Stimulated activated CD4-positive, alpha-beta T cell treated with anti-CD3 and anti-CD28 coated beads, Interleukin-12 subunit alpha, Interleukin-12 subunit beta, amount 100 ng/mL, for 4 hours (primary cell): ENCODE data around the gene TUBA3C.

Source experiments
- DNase-seq: peaks from one replicate; pipeline ENCODE4 v3.0.0-alpha.2; 2020

Gene TUBA3C

DNA sequence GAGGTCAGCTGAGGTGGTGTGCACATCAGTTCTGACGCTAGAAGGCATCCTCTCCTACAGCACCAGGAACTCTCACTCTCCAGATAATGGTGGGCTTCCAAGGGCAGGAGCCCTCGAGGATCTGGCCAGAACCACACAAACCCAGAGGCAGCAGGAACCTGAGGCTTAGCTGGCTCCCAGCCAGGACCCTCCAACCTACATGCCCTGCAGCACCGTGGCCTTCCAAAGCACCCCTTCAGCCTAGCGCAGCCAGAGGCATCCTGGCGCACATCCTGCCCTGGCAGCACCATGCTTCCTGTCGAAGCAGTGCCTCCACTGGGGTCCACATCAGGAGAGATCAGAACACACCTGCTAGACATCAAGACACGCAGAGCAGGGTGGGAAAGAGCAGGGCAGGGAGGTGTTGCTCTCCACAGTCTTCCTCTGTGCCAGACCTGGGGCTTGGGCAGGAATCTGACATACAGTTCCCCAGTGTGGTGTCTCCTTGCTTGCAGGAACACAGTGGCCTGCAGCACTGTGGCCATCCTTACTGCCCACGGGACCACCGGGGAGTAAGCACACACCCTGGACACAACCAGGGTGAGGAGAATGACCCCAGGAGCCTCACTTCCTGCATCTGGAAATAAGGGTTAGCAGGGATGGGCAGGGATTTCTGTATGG lies 21.7 kb downstream of the TUBA3C start:
- DNase-seq = no peak

DNA sequence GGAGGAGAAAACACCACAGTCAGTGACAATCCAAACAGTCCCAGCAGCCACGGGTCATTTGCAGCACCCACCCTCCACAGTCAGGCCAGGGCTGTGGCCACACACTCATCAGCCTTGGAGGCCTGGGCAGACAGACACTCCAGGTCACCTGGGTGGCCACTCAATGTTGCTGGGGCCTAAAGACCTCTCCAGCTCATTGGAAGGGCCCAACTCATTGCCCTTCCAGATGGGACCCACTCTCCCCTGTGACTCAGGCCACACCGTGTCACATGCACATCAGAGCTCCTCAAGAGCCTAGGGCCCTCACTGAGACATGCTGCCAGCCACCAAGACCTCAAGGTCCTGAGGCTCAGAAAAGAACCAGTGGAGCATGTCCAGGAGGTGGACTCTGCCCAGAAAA lies 22.4 kb downstream of the TUBA3C start:
- DNase-seq = no peak

DNA sequence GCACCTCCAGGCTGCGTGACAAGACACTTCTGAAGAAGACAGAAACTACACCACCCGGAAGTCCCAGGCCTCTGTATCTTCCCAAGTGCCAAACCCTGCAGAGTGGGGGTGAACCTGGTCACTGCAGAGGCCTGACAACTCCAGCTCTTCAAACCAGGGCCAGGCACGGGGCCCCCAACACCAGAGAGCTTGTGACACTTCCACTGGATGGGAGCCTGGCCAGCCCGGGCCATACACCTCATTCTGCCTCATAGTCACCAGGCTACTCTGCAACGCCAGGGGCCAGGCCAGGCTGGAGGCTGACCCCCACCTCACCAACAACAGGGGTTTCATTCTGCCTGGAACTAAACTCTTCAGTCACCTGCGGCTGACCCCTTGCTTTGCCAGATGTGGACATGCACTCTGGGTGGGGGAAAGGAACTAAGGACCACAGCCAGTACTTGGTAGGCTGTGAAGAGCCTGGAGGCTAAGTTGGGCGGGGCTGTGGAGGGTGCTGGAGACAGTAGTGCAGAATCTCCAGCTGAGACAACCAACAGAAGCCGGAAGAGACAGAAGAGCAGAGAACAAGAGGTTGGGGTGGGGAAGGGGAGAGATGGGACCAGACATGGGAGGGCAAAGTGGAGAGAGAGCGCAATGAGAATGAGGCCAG lies 23.0 kb downstream of the TUBA3C start:
- no peak for DNase-seq

DNA sequence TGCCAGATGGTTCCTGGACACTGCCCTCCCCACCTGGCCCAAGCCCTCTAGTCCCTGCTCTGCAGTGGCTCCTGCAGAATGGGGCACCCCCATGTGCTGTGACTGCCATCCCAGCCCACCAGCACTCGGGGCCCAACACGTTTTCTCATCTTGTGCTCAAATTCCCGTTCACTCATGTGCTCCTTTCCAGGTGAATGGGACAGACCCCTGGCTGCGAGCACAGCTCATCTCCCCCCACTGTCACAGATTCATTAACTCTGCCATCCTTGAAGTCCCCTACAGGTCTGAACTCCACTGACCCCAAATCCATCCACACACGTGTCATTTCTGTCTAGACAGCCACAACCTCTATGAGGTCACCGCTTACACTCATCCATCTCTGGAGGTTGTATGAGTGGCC lies 23.6 kb downstream of the TUBA3C start:
- DNase-seq = no peak

DNA sequence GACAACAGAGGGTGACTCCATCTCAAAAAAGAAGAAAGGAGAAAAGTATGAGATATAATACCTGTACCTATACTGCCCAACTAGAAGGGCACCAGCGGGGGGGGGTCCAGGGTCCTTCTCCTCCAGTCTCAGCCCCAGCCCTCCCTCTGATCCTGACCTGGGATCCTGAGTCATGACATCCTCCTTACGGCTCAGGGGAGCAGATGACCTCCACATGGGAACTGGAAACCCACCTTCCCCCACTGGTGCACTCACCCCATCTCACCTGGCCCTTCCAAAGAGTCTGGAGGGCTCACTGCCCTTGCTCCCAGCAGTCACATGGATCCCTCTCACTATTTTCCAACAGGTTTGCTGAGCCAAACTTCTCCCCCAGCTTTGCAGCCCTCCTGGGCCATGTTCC lies 24.2 kb downstream of the TUBA3C start:
- DNase-seq = no peak

DNA sequence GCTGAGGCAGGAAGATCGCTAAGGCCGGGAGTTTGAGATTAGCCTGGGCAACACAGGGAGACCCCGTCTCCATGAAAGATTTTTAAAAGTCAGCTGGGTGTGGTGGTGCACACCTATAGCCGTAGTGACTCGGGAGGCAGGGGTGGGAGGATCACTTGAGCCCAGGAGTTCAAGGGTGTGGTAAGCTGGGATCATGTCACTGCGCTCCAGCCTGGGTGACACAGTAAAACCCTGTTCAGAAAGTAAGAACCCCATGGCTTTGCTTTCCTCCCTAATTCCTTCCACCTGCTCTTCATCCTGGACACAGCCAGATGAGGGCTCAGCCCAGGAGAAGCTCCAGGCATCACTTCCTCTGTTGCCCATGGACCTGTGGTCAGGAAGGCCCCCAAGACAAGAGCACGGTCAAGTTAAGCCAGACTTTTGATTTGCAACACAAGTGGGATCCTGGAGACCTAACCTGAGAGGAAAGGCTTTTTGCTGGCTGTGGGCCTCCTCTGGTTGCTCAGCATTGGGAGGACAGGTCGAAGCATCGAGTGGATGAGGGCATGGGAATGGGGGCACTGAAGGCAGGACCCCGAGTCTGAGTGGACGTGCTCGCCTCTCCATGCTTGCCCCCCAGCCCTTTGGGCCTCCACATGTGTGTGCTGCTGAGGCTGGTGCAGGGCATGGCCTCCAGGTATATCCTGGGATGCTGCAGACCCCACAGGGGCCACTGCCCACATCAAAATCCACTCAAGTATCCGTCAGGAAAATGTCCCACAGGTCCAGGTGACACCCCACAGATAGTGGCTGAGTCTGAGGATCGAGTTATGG lies 25.4 kb downstream of the TUBA3C start:
- DNase-seq = no peak

DNA sequence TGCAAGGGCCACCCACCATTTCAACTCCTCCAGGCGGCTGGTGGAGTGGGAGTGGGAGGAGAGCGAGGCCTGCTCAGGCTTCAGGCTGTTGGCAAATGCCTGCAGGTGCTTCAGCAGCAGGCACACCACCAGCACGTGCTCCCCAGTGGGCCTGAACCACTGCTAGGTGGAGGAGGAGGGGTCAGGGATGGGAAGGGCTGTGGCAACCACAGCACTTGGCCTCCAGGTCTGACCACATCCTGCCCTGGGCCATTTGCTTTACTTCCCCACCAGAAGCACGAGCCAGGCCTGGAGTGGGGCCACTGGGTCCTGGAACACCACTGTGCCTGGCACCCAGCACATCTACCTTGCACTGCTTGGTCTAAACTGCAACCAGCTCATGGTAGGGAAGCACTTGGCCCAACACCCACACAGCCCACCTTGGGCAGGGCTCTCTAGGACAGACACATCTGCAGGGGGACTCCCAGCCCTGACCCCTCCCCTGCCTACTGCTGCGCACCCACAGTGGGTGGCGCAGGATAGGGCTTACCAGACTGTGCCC lies 26.2 kb downstream of the TUBA3C start:
- no peak for DNase-seq

DNA sequence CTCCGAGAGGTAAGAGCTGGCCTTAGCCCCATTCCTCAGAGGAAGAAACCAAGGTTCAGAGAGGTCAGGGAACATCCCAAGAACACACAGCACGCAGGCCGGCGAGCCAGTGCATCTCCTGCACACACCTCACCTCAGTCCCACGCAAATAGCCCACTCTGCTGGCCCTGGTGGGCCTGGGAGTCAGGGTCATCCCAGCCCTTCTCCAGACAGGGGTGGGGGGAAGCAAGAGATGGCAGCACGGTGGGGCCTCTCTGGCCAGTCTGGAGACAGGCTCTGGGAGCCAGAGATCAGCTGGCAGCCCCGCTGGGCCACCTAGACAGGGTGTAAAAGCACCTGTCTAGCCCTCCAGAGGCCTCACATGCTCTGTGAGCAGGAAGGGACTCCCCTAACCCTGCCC lies 26.8 kb downstream of the TUBA3C start:
- DNase-seq = no peak

DNA sequence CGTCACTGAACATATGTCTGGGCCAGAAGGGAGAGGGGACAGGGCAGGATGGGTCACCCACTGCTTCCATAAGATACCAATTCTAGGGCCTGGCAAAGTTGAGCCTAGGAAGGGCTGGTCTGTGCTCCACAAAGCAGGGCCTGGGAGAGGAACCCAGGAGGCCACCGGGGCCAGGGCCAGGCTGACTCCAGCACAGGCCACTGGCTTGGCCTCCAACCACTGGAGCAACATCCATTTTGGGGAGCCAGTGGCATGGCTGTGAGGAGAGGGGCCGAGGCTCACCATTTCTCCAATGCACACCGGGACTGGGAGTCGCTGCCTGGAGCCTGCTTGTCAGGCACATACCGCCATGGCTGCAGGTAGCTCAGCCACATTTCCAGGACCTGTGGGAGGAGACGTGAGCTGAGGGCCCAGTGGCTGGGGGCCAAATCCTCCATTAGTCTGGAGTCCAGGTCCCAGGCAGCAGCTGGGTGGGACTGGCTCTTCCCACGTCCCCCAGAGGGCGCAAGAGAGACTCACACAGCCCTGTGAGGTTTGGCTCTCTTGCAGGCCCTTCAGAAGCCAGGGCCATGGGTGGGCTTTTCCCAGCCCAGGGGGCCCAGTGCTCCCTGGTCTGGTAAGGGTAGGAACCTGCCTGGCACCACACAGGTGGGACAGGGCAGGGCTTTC lies 27.7 kb downstream of the TUBA3C start:
- DNase-seq = no peak

DNA sequence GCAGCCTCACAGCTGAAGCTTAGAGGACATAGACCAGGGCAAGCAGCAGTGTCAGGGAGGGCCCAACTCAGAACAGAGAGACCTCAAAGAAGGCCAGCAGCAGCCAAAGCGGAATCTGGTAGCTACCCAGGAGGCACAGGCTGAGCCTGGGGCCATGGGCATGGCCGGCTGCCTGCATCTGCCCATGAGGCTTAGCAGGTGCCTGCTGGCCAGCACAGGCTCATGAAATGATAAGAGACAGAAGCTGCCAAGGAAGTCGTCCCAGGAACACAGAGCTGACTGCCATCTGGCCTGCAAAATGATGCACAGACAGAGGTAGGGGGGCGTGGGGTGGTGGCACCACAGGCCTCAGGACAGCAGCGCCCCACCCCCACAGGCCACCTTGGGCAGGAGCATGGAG lies 29.2 kb downstream of the TUBA3C start:
- DNase-seq = no peak

DNA sequence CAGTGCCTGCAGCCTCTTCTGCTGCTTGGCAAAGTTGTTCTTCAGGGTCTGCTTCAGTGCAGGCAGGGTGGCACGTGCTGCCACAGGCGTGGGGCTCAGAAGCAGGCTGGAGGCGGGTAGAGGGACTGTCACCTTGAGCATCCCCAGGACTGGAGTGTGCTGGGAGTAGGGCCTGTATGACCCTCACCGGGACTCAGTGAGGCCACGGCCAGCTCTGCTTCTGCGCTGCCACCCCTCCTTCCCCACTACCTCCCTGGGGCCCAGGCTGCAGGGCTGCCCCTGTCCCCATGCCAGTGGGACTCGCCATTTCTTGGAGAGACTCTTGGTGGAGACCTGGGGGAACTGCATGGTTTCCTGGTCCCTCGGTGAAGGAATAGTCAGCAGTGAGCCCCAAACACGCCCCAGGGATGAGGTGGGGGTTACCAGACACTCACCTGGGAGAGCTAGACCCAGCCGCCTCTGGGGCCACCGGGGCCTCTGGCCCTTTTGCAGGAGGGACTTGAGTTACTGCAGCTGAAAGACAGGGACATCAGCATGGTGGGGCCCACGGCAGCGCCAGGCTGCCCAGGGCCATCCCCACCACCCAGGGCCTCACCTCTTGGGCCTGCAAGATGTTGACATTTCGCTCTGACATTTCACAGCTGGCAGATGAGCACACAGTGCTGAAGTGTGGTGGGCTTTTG lies 29.9 kb downstream of the TUBA3C start:
- no peak for DNase-seq

DNA sequence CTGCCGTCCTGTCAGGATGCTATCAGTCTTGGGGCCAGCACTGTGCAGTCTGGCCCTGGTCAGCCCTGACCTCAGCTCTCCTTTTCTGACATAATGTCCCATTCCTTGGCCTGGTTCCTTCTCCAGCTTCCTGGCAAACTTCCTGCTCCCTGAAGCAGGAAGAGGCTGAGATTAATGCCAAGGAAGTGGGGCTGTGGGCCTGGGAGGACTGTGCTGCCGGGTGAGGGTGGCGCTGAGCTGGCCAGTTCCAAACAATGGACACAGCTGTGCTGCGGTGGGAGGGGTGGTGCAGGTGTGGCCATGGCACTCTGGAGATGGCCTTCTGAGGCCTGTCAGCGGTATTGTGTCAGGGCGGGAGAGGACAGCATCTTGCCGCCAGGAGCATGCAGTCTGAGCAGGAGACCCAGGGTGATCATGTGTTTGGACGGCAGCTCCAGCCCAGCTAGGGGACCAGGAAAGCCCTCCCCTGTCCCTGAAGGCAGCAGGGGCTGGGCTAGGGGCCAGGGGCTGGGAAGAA lies 30.9 kb downstream of the TUBA3C start:
- no peak for DNase-seq

DNA sequence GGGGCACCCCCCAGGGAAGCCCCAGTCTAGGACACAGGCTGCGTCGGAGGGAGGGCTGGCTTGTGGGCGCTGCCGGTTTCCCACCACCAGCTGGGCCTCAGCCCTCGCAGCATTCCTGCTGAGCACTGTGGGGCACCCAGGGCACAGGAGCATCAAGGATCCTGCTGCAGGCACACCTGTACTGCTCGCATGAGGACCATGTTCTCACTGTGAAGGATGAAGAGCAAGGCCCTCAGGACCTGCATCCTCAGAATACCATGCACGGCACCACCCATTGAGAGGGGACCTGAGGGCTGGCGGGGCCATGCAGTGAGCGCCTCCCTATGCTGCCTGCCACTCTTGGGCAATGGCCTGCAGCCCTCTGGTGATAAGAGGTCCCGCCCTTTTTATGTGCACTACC lies 31.4 kb downstream of the TUBA3C start:
- DNase-seq = no peak

DNA sequence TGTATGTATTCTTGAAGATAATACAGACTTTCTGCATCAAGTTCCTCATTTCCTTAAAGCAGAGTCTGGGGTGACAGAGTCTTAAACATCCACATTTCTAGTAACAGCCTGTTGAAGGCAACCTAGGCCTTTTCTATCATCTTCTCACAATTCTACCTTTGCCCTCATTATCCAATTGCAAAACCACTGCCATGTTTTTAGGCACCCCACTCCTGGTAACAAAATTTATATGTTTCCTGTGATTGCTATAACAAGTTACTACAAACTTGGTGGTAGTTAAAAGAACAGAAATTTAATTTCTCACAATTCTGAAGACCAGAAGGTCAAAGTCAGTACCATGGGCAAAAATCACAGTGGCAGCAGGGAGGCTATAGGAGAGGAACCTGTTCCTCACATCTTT lies 33.1 kb downstream of the TUBA3C start:
- DNase-seq = no peak
